SK-N-SH (cell line): Measurements from ENCODE around the gene SMYD1. TPM values are rescaled to one million over a fixed set of nuclear protein-coding genes. Genes with fewer than 3 reads are reported as not detected.
"Not testable (repeated sequence)": the region's sequence is repeated elsewhere in the genome, so short reads cannot be mapped to it uniquely, and the experiment has no call there.

Experiments
- CTCF ChIA-PET: fragments of 300-600, 350-600 bp; formaldehyde crosslinking; extraction: SDS; loops from one replicate; lab custom pipeline; 2021; lab: Yijun Ruan, JAX
- POLR2A ChIA-PET: fragments of 350-600 bp; sonication (Branson Sonifier 250); formaldehyde crosslinking; extraction: SDS; loops from one replicate; lab custom pipeline; 2020; ENCODE audit warnings: antibody characterized with exemption, inconsistent platforms; lab: Yijun Ruan, JAX
- DNase-seq: peaks from one replicate; pipeline ENCODE4 v3.0.0; 2012
- H2AFZ ChIP-seq: fragments of 200-600 bp; sonication (generic); 2 replicates; pipeline ENCODE4 v1.8.1; 2016; ENCODE audit warnings: antibody characterized with exemption, mild to moderate bottlenecking, low read depth
- H3F3A ChIP-seq: fragments of 200-600 bp; sonication (generic); replicated peaks from 2 replicates; pipeline ENCODE3; 2016; ENCODE audit warnings: antibody characterized with exemption, mild to moderate bottlenecking; ENCODE audit not compliant: insufficient read depth
- H3K27ac ChIP-seq, 2 experiments: fragments of 200-500 bp in 1 of 2; fragments of 200-600 bp in 1 of 2; sonication (Bioruptor generic) in 1 of 2; sonication (generic), shearing (Covaris generic) in 1 of 2; 2 replicates each; pipeline versions ENCODE4 v1.5.1 to v1.6.1; 2014 to 2016; ENCODE audit warnings: low read depth in 2 of 2, inconsistent platforms in 1 of 2, low read length in 1 of 2, mild to moderate bottlenecking in 1 of 2, mixed read lengths in 1 of 2
- H3K27me3 ChIP-seq: fragments of 200-600 bp; sonication (generic), shearing (Covaris generic); 2 replicates; pipeline ENCODE4 v1.6.1; 2016; ENCODE audit warnings: mixed run types; ENCODE audit not compliant: insufficient read depth
- H3K36me3 ChIP-seq, 2 experiments: fragments of 200-500 bp in 1 of 2; fragments of 200-600 bp in 1 of 2; sonication (Bioruptor generic) in 1 of 2; sonication (generic) in 1 of 2; replicated peaks in 1 of 2; 2 replicates each; pipeline versions ENCODE3 to v1.5.1; 2014 to 2016; ENCODE audit warnings: low read length in 1 of 2, mild to moderate bottlenecking in 1 of 2; ENCODE audit not compliant: insufficient read depth in 2 of 2, control insufficient read depth in 1 of 2
- H3K4me1 ChIP-seq, 2 experiments: fragments of 200-500 bp in 1 of 2; fragments of 200-600 bp in 1 of 2; sonication (Bioruptor generic) in 1 of 2; sonication (generic), shearing (Covaris generic) in 1 of 2; 2 replicates each; pipeline versions ENCODE4 v1.5.1 to v1.6.1; 2014 to 2016; ENCODE audit warnings: low read depth in 1 of 2, low read length in 1 of 2, mixed run types in 1 of 2; ENCODE audit not compliant: insufficient read depth in 2 of 2, control insufficient read depth in 1 of 2
- H3K4me2 ChIP-seq: fragments of 200-600 bp; sonication (generic), shearing (Covaris generic); 2 replicates; pipeline ENCODE4 v1.6.1; 2017; ENCODE audit warnings: mixed run types
- H3K4me3 ChIP-seq, 2 experiments: fragments of 200-500 bp in 1 of 2; fragments of 200-600 bp in 1 of 2; sonication (Bioruptor generic) in 1 of 2; sonication (generic), shearing (Covaris generic) in 1 of 2; 2 replicates each; pipeline versions ENCODE4 v1.5.1 to v1.8.1; 2014 to 2016; ENCODE audit warnings: low read depth in 2 of 2, inconsistent platforms in 1 of 2, low read length in 1 of 2, mild to moderate bottlenecking in 1 of 2, mixed read lengths in 1 of 2, moderate library complexity in 1 of 2
- H3K79me2 ChIP-seq: fragments of 200-600 bp; sonication (generic); 2 replicates; pipeline ENCODE4 v1.8.1; 2017; ENCODE audit warnings: mild to moderate bottlenecking; ENCODE audit not compliant: insufficient read depth
- H3K9ac ChIP-seq: fragments of 200-600 bp; sonication (generic); 2 replicates; pipeline ENCODE4 v1.6.1; 2017; ENCODE audit warnings: mixed run types
- H3K9me2 ChIP-seq: fragments of 200-600 bp; sonication (generic); 2 replicates; pipeline ENCODE4 v1.6.1; 2017; ENCODE audit warnings: mixed run types
- H3K9me3 ChIP-seq: fragments of 200-600 bp; sonication (generic); 2 replicates; pipeline ENCODE4 v1.6.1; 2017; ENCODE audit warnings: mixed run types, mild to moderate bottlenecking, moderate library complexity
- H4K20me1 ChIP-seq: fragments of 200-600 bp; sonication (generic); 2 replicates; pipeline ENCODE4 v1.6.1; 2017; ENCODE audit warnings: mild to moderate bottlenecking, mixed run types; ENCODE audit not compliant: insufficient read depth
- CTCF ChIP-seq: fragments of 200-600 bp; sonication (generic); IDR thresholded peaks from 2 replicates; pipeline ENCODE4 v1.6.1; 2017; ENCODE audit warnings: antibody characterized with exemption, mild to moderate bottlenecking, moderate library complexity
- EZH2phosphoT487 ChIP-seq: fragments of 200-600 bp; sonication (generic); IDR thresholded peaks from 2 replicates; pipeline ENCODE4 v1.6.1; 2017; ENCODE audit warnings: low read depth, mixed run types, mild to moderate bottlenecking, antibody characterized with exemption, moderate library complexity, borderline replicate concordance
- FOXM1 ChIP-seq: IDR thresholded peaks from 2 replicates; pipeline ENCODE4 v1.4.0; 2012; ENCODE audit warnings: low read depth, mild to moderate bottlenecking
- GATA2 ChIP-seq: sonication (generic); formaldehyde crosslinking; IDR thresholded peaks from 2 replicates; pipeline ENCODE4 v1.5.0; 2020; ENCODE audit warnings: mild to moderate bottlenecking, missing genetic modification reagents
- IRF3 ChIP-seq: fragments of 150-350 bp; IDR thresholded peaks from 2 replicates; pipeline ENCODE4 v1.6.1; 2016; ENCODE audit warnings: mild to moderate bottlenecking, low read depth, low read length
- MEF2A ChIP-seq: IDR thresholded peaks from 2 replicates; pipeline ENCODE4 v1.4.0; 2012; ENCODE audit warnings: low read depth, borderline replicate concordance
- NFIC ChIP-seq: IDR thresholded peaks from 2 replicates; pipeline ENCODE4 v1.4.0; 2012; ENCODE audit warnings: borderline replicate concordance
- NRF1 ChIP-seq: IDR thresholded peaks from 2 replicates; pipeline ENCODE4 v1.6.1; 2012; ENCODE audit warnings: low read depth, mild to moderate bottlenecking, low read length
- RAD21 ChIP-seq: IDR thresholded peaks from 2 replicates; pipeline ENCODE4 v1.6.1; 2012; ENCODE audit warnings: mild to moderate bottlenecking, low read length
- RCOR1 ChIP-seq: fragments of 150-350 bp; IDR thresholded peaks from 2 replicates; pipeline ENCODE4 v1.6.1; 2017; ENCODE audit warnings: antibody characterized with exemption, low read length
- SIN3A ChIP-seq: IDR thresholded peaks from 2 replicates; pipeline ENCODE4 v1.6.1; 2012; ENCODE audit warnings: low read depth, mild to moderate bottlenecking, low read length, moderate library complexity, borderline replicate concordance
- TCF12 ChIP-seq: IDR thresholded peaks from 2 replicates; pipeline ENCODE4 v1.4.0; 2012
- TEAD4 ChIP-seq: IDR thresholded peaks from 2 replicates; pipeline ENCODE4 v1.4.0; 2012; ENCODE audit warnings: mild to moderate bottlenecking, borderline replicate concordance; ENCODE audit not compliant: insufficient read depth
- YY1 ChIP-seq: IDR thresholded peaks from 2 replicates; pipeline ENCODE4 v1.4.0; 2012; ENCODE audit warnings: low read depth, mild to moderate bottlenecking
- WGBS: methylation state at CpG from one replicate; pipeline ENCODE4 v1.1.6; 2017; ENCODE audit warnings: low lambda C conversion rate; 5-methylcytosine and 5-hydroxymethylcytosine counted together
- polyA plus RNA-seq, 3 experiments: library from polyadenylated mRNA; depleted of rRNA; stranded (reverse); fragments of >200 nt; gene quantifications; 2 replicates each; pipeline ENCODE4 v1.2.3, GENCODE V29; 2012

Gene SMYD1
- polyA plus RNA-seq, 1 of the 3 experiments (the other 2 are of a cell fraction) = not detected

GRCh38 chr2:88042476-88042875 is 25.1 kb upstream of the SMYD1 start:
- TF ChIP-seq NRF1 = no peak
- TF ChIP-seq GATA2 (CRISPR knock-in tag) = no peak
- no peak for TF ChIP-seq NFIC
- no peak for TF ChIP-seq FOXM1
- no peak for TF ChIP-seq SIN3A
- TF ChIP-seq TEAD4 = no peak
- no peak for TF ChIP-seq MEF2A
- no peak for TF ChIP-seq YY1
- TF ChIP-seq TCF12 = no peak
- TF ChIP-seq RCOR1 = no peak
- TF ChIP-seq IRF3 = no peak
- TF ChIP-seq RAD21 = no peak
- TF ChIP-seq EZH2phosphoT487 = no peak
- TF ChIP-seq CTCF = no peak

GRCh38 chr2:88045561-88045960 is 22.1 kb upstream of the SMYD1 start:
- H3K9ac ChIP-seq, H3K9me3 ChIP-seq, H3K4me3 ChIP-seq, H4K20me1 ChIP-seq, H3K27me3 ChIP-seq, H3K4me1 ChIP-seq, H3K27ac ChIP-seq, H2AFZ ChIP-seq, POLR2A ChIA-PET, DNase-seq, H3K4me2 ChIP-seq, H3K9me2 ChIP-seq: not testable (repeated sequence)
- H3F3A ChIP-seq = peaks cover 13% of the 10 kb centered on the region
- H3K36me3 ChIP-seq = peaks cover 0 to 37% of the 10 kb centered on the region in 2 experiments
- CTCF ChIA-PET = interaction anchor here (1.4 kb wide), 1 partner anchor 625 kb away, joined by 3 read pairs; no protein-coding TSS in a partner anchor
- peaks cover 88% of the 10 kb centered on the region for H3K79me2 ChIP-seq
- WGBS = 98% methylated on average over 6 of the region's 6 CpGs

More at GRCh38 chr2:88042476-88042875, 25.1 kb upstream of the SMYD1 start:
- H3K27me3 ChIP-seq = no peaks in the 10 kb centered on the region
- H3F3A ChIP-seq = peaks cover 32% of the 10 kb centered on the region
- no peak for DNase-seq
- H3K4me3 ChIP-seq = no peak overlapping the region
- H3K9ac ChIP-seq = no peak overlapping the region
- H3K79me2 ChIP-seq = peaks cover 69% of the 10 kb centered on the region
- peaks cover 7% of the 10 kb centered on the region; the same call in 1 of the 2 replicates for H4K20me1 ChIP-seq
- no peak overlapping the region for H2AFZ ChIP-seq
- H3K9me3 ChIP-seq = no peaks in the 10 kb centered on the region
- H3K9me2 ChIP-seq = no peaks in the 10 kb centered on the region
- WGBS = 99% methylated on average over 5 of the region's 5 CpGs
- ChIA-PET POLR2A (no interaction called here), CTCF (interaction anchor here (0.8 kb wide), 1 partner anchor 18 kb away, joined by 3 read pairs; no protein-coding TSS in a partner anchor)
- no peak overlapping the region for H3K4me2 ChIP-seq
- H3K27ac ChIP-seq = no peak overlapping the region
- peaks cover 0 to 14% of the 10 kb centered on the region in 2 experiments for H3K36me3 ChIP-seq
- H3K4me1 ChIP-seq = peaks cover 0 to 16% of the 10 kb centered on the region in 2 experiments; a peak in 1 of 4 replicates
